HCT116 (cell line): ENCODE data around the gene IGF2BP3. TPM values are rescaled to one million over a fixed set of nuclear protein-coding genes. Genes with fewer than 3 reads are reported as not detected.

Experiments
- ATAC-seq: fragments of 200-7000 bp; cut with Tn5 transposase; 2 replicates; pipeline ENCODE4 v1.9.1; 2020; ENCODE audit warnings: mild to moderate bottlenecking, moderate library complexity
- BruUV-seq: library from RNA; stranded (reverse); fragments of 400-500 nt; replicated peaks from 2 replicates; lab custom pipeline; 2021; lab: Mats Ljungman, UMichigan
- CTCF ChIA-PET: fragments of 300-600 bp; sonication (Branson Sonifier 250); formaldehyde crosslinking; loops from one replicate; lab custom pipeline; 2021; ENCODE audit warnings: antibody characterized with exemption; lab: Charles Lee
- POLR2A ChIA-PET: fragments of 300-600, 350-600 bp; sonication (Branson Sonifier 250); formaldehyde crosslinking; loops from one replicate; lab custom pipeline; 2021; ENCODE audit warnings: antibody characterized with exemption; lab: Charles Lee
- RAD21 ChIA-PET, 2 experiments: fragments of 300-600 bp; sonication (Branson Sonifier 250); formaldehyde crosslinking; loops; one replicate each; lab custom pipeline; 2023; ENCODE audit warnings: low total read pairs in 2 of 2; ENCODE audit not compliant: uncharacterized antibody in 2 of 2, unreplicated experiment in 2 of 2, low non-redundant PET in 1 of 2; lab: Charles Lee
- DNase-seq: peaks from one replicate; pipeline ENCODE4 v3.0.0-alpha.2; 2010; ENCODE audit warnings: low read depth, low spot score
- H2AFZ ChIP-seq: fragments of 200-600 bp; shearing (Covaris generic), sonication (generic); 2 replicates; pipeline ENCODE4 v1.6.1; 2017; ENCODE audit warnings: low read depth, mixed run types, mixed read lengths, antibody characterized with exemption, low read length; ENCODE audit not compliant: poor library complexity, severe bottlenecking
- H3K27ac ChIP-seq: 2 replicates; pipeline ENCODE4 v1.5.1; 2012; ENCODE audit warnings: low read depth, low read length
- H3K27me3 ChIP-seq: fragments of 200-600 bp; sonication (generic); 2 replicates; pipeline ENCODE4 v1.6.1; 2016; ENCODE audit warnings: mixed run types, low read length, mixed read lengths; ENCODE audit not compliant: insufficient read depth
- H3K36me3 ChIP-seq, 2 experiments: fragments of 200-500 bp in 1 of 2; fragments of 200-600 bp in 1 of 2; sonication (Bioruptor generic) in 1 of 2; sonication (generic) in 1 of 2; 2 replicates each; pipeline versions ENCODE4 v1.5.1 to v1.6.1; 2014 to 2016; ENCODE audit warnings: low read length in 2 of 2, inconsistent platforms in 1 of 2, mixed read lengths in 1 of 2, mixed run types in 1 of 2; ENCODE audit not compliant: insufficient read depth in 2 of 2, control insufficient read depth in 1 of 2
- H3K4me1 ChIP-seq, 2 experiments: fragments of 200-600 bp in 1 of 2; sonication (generic) in 1 of 2; 2 replicates each; pipeline versions ENCODE4 v1.5.1 to v1.6.1; 2012 to 2017; ENCODE audit warnings: low read length in 2 of 2, inconsistent platforms in 1 of 2, mild to moderate bottlenecking in 1 of 2, mixed read lengths in 1 of 2, mixed run types in 1 of 2, moderate library complexity in 1 of 2; ENCODE audit not compliant: insufficient read depth in 2 of 2, control insufficient read depth in 1 of 2
- H3K4me2 ChIP-seq: fragments of 200-600 bp; sonication (generic); 2 replicates; pipeline ENCODE4 v1.6.1; 2017; ENCODE audit warnings: mixed run types, low read length, mixed read lengths
- H3K4me3 ChIP-seq, 2 experiments: fragments of 200-600 bp in 1 of 2; sonication (generic) in 1 of 2; replicated peaks in 1 of 2; 2 replicates each; pipeline ENCODE4 v1.5.1; 2011 to 2016; ENCODE audit warnings: low read length in 2 of 2, control low read depth in 1 of 2, low read depth in 1 of 2, mild to moderate bottlenecking in 1 of 2, mixed read lengths in 1 of 2, mixed run types in 1 of 2
- H3K79me2 ChIP-seq: fragments of 200-600 bp; sonication (generic); 2 replicates; pipeline ENCODE4 v1.6.1; 2017; ENCODE audit warnings: mild to moderate bottlenecking, mixed run types, low read length, moderate library complexity, mixed read lengths; ENCODE audit not compliant: insufficient read depth
- H3K9ac ChIP-seq: fragments of 200-600 bp; sonication (generic); 2 replicates; pipeline ENCODE4 v1.6.1; 2016; ENCODE audit warnings: low read length, mixed read lengths
- H3K9me2 ChIP-seq: fragments of 200-600 bp; sonication (generic), shearing (Covaris generic); 2 replicates; pipeline ENCODE4 v1.6.1; 2017; ENCODE audit warnings: mixed run types, mild to moderate bottlenecking, moderate library complexity; ENCODE audit not compliant: insufficient read depth
- H3K9me3 ChIP-seq, 2 experiments: fragments of 200-500 bp in 1 of 2; fragments of 200-600 bp in 1 of 2; sonication (Bioruptor generic) in 1 of 2; sonication (generic) in 1 of 2; 2 replicates each; pipeline ENCODE4 v1.6.1; 2014 to 2017; ENCODE audit warnings: low read length in 2 of 2, mixed read lengths in 2 of 2, inconsistent platforms in 1 of 2, low read depth in 1 of 2, mild to moderate bottlenecking in 1 of 2, mixed run types in 1 of 2, moderate library complexity in 1 of 2; ENCODE audit not compliant: control insufficient read depth in 1 of 2, insufficient read depth in 1 of 2
- H4K20me1 ChIP-seq: fragments of 200-600 bp; sonication (generic), shearing (Covaris generic); 2 replicates; pipeline ENCODE4 v1.6.1; 2017; ENCODE audit warnings: mixed run types, mild to moderate bottlenecking, moderate library complexity; ENCODE audit not compliant: insufficient read depth
- CEBPB ChIP-seq: IDR thresholded peaks from 2 replicates; pipeline ENCODE4 v1.6.1; 2012; ENCODE audit warnings: low read depth
- EGR1 ChIP-seq: IDR thresholded peaks from 2 replicates; pipeline ENCODE4 v1.6.1; 2012; ENCODE audit warnings: low read depth
- ELF1 ChIP-seq: IDR thresholded peaks from 2 replicates; pipeline ENCODE4 v1.6.1; 2012; ENCODE audit warnings: low read depth, borderline replicate concordance
- EZH2 ChIP-seq: fragments of 200-600 bp; sonication (generic); IDR thresholded peaks from 2 replicates; pipeline ENCODE4 v1.6.1; 2017; ENCODE audit warnings: antibody characterized with exemption, mixed run types
- EZH2phosphoT487 ChIP-seq: fragments of 200-600 bp; IDR thresholded peaks from 2 replicates; pipeline ENCODE4 v1.6.1; 2018; ENCODE audit warnings: antibody characterized with exemption, borderline replicate concordance
- JUND ChIP-seq: IDR thresholded peaks from 2 replicates; pipeline ENCODE4 v1.6.1; 2012
- POLR2A ChIP-seq: IDR thresholded peaks from 2 replicates; pipeline ENCODE4 v1.7.0; 2011; ENCODE audit warnings: borderline replicate concordance; ENCODE audit not compliant: insufficient read depth, insufficient read length; ENCODE audit errors: extremely low read depth
- POLR2AphosphoS5 ChIP-seq: IDR thresholded peaks from 2 replicates; pipeline ENCODE4 v1.6.1; 2011; ENCODE audit warnings: mild to moderate bottlenecking, low read depth, low read length, moderate library complexity
- RAD21 ChIP-seq: IDR thresholded peaks from 2 replicates; pipeline ENCODE4 v1.6.1; 2012; ENCODE audit warnings: low read depth, mild to moderate bottlenecking
- SIN3A ChIP-seq: IDR thresholded peaks from 2 replicates; pipeline ENCODE4 v1.6.1; 2012; ENCODE audit warnings: low read depth
- SP1 ChIP-seq: IDR thresholded peaks from 2 replicates; pipeline ENCODE4 v1.6.1; 2012; ENCODE audit warnings: low read depth
- SRF ChIP-seq: IDR thresholded peaks from 2 replicates; pipeline ENCODE4 v1.6.1; 2012; ENCODE audit warnings: low read depth
- YY1 ChIP-seq: IDR thresholded peaks from 2 replicates; pipeline ENCODE4 v1.6.1; 2011; ENCODE audit warnings: low read length, low read depth, moderate library complexity, mild to moderate bottlenecking; ENCODE audit not compliant: insufficient replicate concordance; ENCODE audit errors: extremely low read depth
- ZFX ChIP-seq: fragments of 450-650 bp; IDR thresholded peaks from 2 replicates; pipeline ENCODE4 v1.6.1; 2017
- ZNF274 ChIP-seq: fragments of 200-500 bp; sonication (Bioruptor generic); IDR thresholded peaks from 2 replicates; pipeline ENCODE4 v1.6.1; 2014; ENCODE audit warnings: mild to moderate bottlenecking, low read depth, low read length, inconsistent platforms
- intact Hi-C: fragments of 100-400 bp; cut with micrococcal nuclease; formaldehyde crosslinking; loops from 2 replicates; pipeline ENCODE4 v1.10.0; 2022
- total RNA-seq: library from RNA; stranded (reverse); gene quantifications from one replicate; pipeline ENCODE4 v1.2.1, GENCODE V29; 2021; ENCODE audit not compliant: unreplicated experiment
- TF ChIP-seq, protein P1 (sequence below), 3 experiments: fragments of 200-600 bp in 1 of 3; sonication (generic) in 1 of 3; IDR thresholded peaks in 2 of 3; conservative IDR thresholded peaks in 1 of 3; 2 replicates each; pipeline ENCODE4 v1.5.1; 2012 to 2017; ENCODE audit warnings: low read depth in 2 of 3, low read length in 2 of 3, antibody characterized with exemption in 1 of 3, borderline replicate concordance in 1 of 3, control low read depth in 1 of 3, mild to moderate bottlenecking in 1 of 3, mixed read lengths in 1 of 3, mixed run types in 1 of 3, moderate library complexity in 1 of 3; ENCODE audit not compliant: insufficient read depth in 1 of 3
- TF ChIP-seq, protein P2 (sequence below): IDR thresholded peaks from 2 replicates; pipeline ENCODE4 v1.6.1; 2011; ENCODE audit warnings: mild to moderate bottlenecking, low read length, moderate library complexity; ENCODE audit not compliant: insufficient replicate concordance; ENCODE audit errors: extremely low read depth

The IGF2BP3 gene
- total RNA-seq, 1 experiment from 2014 or later, result 79.1 TPM

GRCh38 chr7:23467291-23467805, 2.9 kb downstream of the IGF2BP3 start:
- TF ChIP-seq RAD21 (no peak), SIN3A (no peak), POLR2AphosphoS5 (no peak), JUND (no peak), POLR2A (no peak), YY1 (no peak), CEBPB (no peak), SRF (no peak), SP1 (no peak), ZFX (no peak), ELF1 (no peak), EZH2phosphoT487 (no peak), EZH2 (no peak), EGR1 (no peak), ZNF274 (no peak)
- TF ChIP-seq, protein P1, sequence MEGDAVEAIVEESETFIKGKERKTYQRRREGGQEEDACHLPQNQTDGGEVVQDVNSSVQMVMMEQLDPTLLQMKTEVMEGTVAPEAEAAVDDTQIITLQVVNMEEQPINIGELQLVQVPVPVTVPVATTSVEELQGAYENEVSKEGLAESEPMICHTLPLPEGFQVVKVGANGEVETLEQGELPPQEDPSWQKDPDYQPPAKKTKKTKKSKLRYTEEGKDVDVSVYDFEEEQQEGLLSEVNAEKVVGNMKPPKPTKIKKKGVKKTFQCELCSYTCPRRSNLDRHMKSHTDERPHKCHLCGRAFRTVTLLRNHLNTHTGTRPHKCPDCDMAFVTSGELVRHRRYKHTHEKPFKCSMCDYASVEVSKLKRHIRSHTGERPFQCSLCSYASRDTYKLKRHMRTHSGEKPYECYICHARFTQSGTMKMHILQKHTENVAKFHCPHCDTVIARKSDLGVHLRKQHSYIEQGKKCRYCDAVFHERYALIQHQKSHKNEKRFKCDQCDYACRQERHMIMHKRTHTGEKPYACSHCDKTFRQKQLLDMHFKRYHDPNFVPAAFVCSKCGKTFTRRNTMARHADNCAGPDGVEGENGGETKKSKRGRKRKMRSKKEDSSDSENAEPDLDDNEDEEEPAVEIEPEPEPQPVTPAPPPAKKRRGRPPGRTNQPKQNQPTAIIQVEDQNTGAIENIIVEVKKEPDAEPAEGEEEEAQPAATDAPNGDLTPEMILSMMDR (IDR thresholded peaks at IDR 0.05 in 2 of 3, conservative IDR thresholded peaks at IDR 0.05 in 1 of 3; ENCODE audit: borderline replicate concordance in 1 of 3, insufficient read depth in 1 of 3, low read depth in 2 of 3, low read length in 2 of 3), result no peak
- TF ChIP-seq, protein P2, sequence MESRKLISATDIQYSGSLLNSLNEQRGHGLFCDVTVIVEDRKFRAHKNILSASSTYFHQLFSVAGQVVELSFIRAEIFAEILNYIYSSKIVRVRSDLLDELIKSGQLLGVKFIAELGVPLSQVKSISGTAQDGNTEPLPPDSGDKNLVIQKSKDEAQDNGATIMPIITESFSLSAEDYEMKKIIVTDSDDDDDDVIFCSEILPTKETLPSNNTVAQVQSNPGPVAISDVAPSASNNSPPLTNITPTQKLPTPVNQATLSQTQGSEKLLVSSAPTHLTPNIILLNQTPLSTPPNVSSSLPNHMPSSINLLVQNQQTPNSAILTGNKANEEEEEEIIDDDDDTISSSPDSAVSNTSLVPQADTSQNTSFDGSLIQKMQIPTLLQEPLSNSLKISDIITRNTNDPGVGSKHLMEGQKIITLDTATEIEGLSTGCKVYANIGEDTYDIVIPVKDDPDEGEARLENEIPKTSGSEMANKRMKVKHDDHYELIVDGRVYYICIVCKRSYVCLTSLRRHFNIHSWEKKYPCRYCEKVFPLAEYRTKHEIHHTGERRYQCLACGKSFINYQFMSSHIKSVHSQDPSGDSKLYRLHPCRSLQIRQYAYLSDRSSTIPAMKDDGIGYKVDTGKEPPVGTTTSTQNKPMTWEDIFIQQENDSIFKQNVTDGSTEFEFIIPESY, result no peak
- ATAC-seq, result no peak
- Histone ChIP-seq H3K9me2 (no peaks in the 10 kb centered on the region), H3K27me3 (no peaks in the 10 kb centered on the region), H3K36me3 (peaks cover 3 to 9% of the 10 kb centered on the region in 2 experiments; a peak in 3 of 4 replicates), H3K9me3 (no peaks in the 10 kb centered on the region), H4K20me1 (peaks cover 8% of the 10 kb centered on the region; the same call in 1 of the 2 replicates), H3K4me3 (peak overlapping the region; percentile 75 to 77), H2AFZ (no peak overlapping the region), H3K4me1 (peaks cover 50 to 62% of the 10 kb centered on the region in 2 experiments), H3K9ac (peak overlapping the region; percentile 92), H3K4me2 (peak overlapping the region; percentile 93), H3K79me2 (peaks cover 87% of the 10 kb centered on the region), H3K27ac (peak overlapping the region; percentile 97)
- POLR2A ChIA-PET, result no interaction called here
- DNase-seq, result no peak
- intact Hi-C loops, result no loop called here
- RAD21 ChIA-PET, result no interaction called here
- CTCF ChIA-PET, result no interaction called here
- no TSS peak for BruUV-seq
